AG04450 (cell line): Measurements from ENCODE around the gene PAPPA. TPM values are rescaled to one million over a fixed set of nuclear protein-coding genes. Genes with fewer than 3 reads are reported as not detected.
A peak's percentile ranks its signal among the peaks of the same experiment; 100 is the strongest.

ENCODE experiments used
- CTCF ChIA-PET: fragments of 300-600, 350-600 bp; formaldehyde crosslinking; extraction: SDS; loops from one replicate; lab custom pipeline; 2022; ENCODE audit warnings: antibody characterized with exemption, inconsistent platforms; lab: Charles Lee
- POLR2A ChIA-PET: fragments of 350-600 bp; formaldehyde crosslinking; extraction: SDS; loops from one replicate; lab custom pipeline; 2021; ENCODE audit warnings: antibody characterized with exemption, inconsistent platforms; lab: Yijun Ruan, JAX
- DNase-seq: peaks from one replicate; pipeline ENCODE4 v3.0.0-alpha.2; 2011; ENCODE audit warnings: low read depth, low spot score
- H3K27ac ChIP-seq: one replicate; pipeline ENCODE4 v1.5.1; 2012; ENCODE audit warnings: low read depth, low read length, control low read depth
- H3K27me3 ChIP-seq: one replicate; pipeline ENCODE4 v1.6.0; 2012; ENCODE audit warnings: low read length; ENCODE audit not compliant: control insufficient read depth, insufficient read depth
- H3K4me3 ChIP-seq: 2 replicates; pipeline ENCODE4 v1.5.1; 2011; ENCODE audit warnings: mild to moderate bottlenecking, low read depth, low read length, control low read depth
- H3K9me3 ChIP-seq: 2 replicates; pipeline ENCODE4 v1.5.1; 2012; ENCODE audit warnings: low read length; ENCODE audit not compliant: control insufficient read depth, insufficient read depth
- CTCF ChIP-seq: IDR thresholded peaks from 2 replicates; pipeline ENCODE4 v1.5.1; 2011; ENCODE audit warnings: low read depth, low read length, control low read depth, inconsistent platforms
- polyA plus RNA-seq: library from polyadenylated mRNA; depleted of rRNA; stranded (reverse); fragments of >200 nt; gene quantifications from 2 replicates; pipeline ENCODE4 v1.2.3, GENCODE V29; 2011

PAPPA gene
- polyA plus RNA-seq, 1 experiment: 65.0 TPM

DNA sequence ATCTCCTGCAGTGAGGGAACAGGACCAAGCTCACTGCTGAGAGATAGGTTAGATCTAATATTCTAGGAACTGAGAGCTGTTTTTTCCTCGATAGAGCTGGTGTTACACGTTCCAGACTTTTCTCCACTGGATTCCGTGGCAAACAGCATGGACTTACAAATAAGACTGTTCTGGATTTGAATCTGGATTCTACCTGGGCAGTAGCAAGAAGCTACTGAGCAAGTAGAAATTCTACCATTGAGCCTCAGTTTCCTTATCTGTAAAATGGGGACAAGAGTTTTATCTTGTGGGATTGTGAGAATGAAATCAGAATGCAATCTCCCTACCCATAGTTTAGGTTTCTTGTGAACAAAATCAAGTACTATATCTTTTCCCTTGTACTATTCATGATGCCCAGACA lies 294.8 kb downstream of the PAPPA start:
- CTCF ChIA-PET: no interaction called here

DNA sequence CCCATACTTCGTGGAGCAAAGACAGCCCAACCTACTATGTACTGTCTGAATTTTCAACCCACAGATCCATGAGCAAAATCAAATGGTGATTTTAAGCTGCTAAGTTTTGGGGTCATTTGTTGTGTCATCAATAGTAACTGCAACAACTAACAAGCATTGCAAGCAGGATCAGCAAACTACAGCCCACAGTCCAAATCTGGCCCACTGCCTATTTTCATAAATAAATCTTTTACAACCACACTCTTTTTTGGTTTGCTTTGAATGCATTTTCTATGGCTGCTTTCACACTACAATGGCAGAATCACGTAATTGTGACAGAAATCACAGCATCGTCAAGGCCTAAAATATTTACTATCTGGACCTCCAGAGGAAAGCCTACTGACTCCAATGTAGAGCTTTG lies 296.4 kb downstream of the PAPPA start:
- ChIA-PET CTCF (no interaction called here), POLR2A (no interaction called here)
- TF ChIP-seq CTCF: no peak
- Histone ChIP-seq H3K9me3 (no peaks in the 10 kb centered on the region), H3K27ac (no peak overlapping the region), H3K27me3 (no peaks in the 10 kb centered on the region), H3K4me3 (no peak overlapping the region)
- DNase-seq: no peak

More for the DNA sequence above, 294.8 kb downstream of the PAPPA start:
- Histone ChIP-seq H3K4me3 (no peak overlapping the region), H3K27me3 (no peaks in the 10 kb centered on the region), H3K9me3 (no peaks in the 10 kb centered on the region), H3K27ac (no peak overlapping the region)
- DNase-seq: no peak
- no peak for TF ChIP-seq CTCF
- POLR2A ChIA-PET: no interaction called here

- no peaks in the 10 kb centered on the region for H3K9me3 ChIP-seq
- H3K4me3 ChIP-seq: no peak overlapping the region
- H3K27ac ChIP-seq: peak overlapping the region; percentile 42
- no peak for TF ChIP-seq CTCF
- ChIA-PET POLR2A (interaction anchor here (0.6 kb wide), 1 partner anchor 99 kb away, joined by 5 read pairs; no protein-coding TSS in a partner anchor), CTCF (no interaction called here)
- peak; percentile 51 for DNase-seq
- H3K27me3 ChIP-seq: no peaks in the 10 kb centered on the region
Observed at GRCh38 chr9:116450378-116451139, 297.0 kb downstream of the PAPPA start.

DNA sequence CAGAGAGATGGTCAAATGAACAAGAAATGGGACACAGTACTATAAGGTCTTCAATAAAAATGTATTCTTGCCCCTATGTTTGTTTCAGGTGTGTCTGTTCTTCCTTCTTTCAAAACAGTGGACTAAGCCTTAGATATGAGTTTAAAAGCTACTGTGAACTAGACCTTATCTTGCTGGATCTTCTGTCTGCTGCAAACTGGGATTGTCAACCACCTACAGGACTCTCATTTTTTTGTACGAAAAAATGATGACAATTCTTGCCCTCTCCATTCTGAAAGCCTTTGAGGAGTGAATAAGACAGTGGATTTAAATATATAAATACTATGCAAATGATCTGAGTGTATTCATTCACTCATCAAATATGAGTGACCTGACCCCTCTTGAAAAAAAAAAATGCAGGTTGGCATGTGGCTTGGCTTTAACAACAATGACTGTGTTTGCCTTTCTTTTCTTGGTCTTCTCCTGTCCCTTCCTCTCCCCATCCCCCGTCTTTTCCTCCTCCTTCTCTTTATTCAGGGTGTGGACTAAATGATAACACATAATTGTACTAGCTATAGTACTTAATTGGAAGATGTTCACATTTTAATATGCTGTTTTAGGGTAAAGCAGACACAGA lies 298.0 kb downstream of the PAPPA start:
- POLR2A ChIA-PET: no interaction called here
- CTCF ChIA-PET: no interaction called here
- H3K27ac ChIP-seq: no peak overlapping the region

More for the DNA sequence above, 298.0 kb downstream of the PAPPA start:
- H3K4me3 ChIP-seq: no peak overlapping the region
- TF ChIP-seq CTCF: no peak
- no peaks in the 10 kb centered on the region for H3K9me3 ChIP-seq
- no peak for DNase-seq
- no peaks in the 10 kb centered on the region for H3K27me3 ChIP-seq
